HG02642 (cell line): ENCODE data around the gene UNK.
"Not testable (repeated sequence)": the region's sequence is repeated elsewhere in the genome, so short reads cannot be mapped to it uniquely, and the experiment has no call there.

Experiments
- ATAC-seq: cut with Tn5 transposase; IDR thresholded peaks from one replicate; pipeline ENCODE4 v1.9.1; 2021; ENCODE audit warnings: mild to moderate bottlenecking; ENCODE audit not compliant: unreplicated experiment, poor library complexity

Gene UNK

GRCh38 chr17:75773121-75773807, 11.3 kb upstream of the UNK start:
- no peak for ATAC-seq

- no peak for ATAC-seq
These were observed 10.7 kb upstream of the UNK start for GRCh38 chr17:75773808-75774470.

- no peak for ATAC-seq
These were observed 10.1 kb upstream of the UNK start for GRCh38 chr17:75774471-75774990.

GRCh38 chr17:75774991-75775668, 9.5 kb upstream of the UNK start:
- no peak for ATAC-seq

- ATAC-seq: no peak
These were observed 8.0 kb upstream of the UNK start for GRCh38 chr17:75776386-75777295.

GRCh38 chr17:75777296-75777922, 7.2 kb upstream of the UNK start:
- ATAC-seq: no peak

DNA sequence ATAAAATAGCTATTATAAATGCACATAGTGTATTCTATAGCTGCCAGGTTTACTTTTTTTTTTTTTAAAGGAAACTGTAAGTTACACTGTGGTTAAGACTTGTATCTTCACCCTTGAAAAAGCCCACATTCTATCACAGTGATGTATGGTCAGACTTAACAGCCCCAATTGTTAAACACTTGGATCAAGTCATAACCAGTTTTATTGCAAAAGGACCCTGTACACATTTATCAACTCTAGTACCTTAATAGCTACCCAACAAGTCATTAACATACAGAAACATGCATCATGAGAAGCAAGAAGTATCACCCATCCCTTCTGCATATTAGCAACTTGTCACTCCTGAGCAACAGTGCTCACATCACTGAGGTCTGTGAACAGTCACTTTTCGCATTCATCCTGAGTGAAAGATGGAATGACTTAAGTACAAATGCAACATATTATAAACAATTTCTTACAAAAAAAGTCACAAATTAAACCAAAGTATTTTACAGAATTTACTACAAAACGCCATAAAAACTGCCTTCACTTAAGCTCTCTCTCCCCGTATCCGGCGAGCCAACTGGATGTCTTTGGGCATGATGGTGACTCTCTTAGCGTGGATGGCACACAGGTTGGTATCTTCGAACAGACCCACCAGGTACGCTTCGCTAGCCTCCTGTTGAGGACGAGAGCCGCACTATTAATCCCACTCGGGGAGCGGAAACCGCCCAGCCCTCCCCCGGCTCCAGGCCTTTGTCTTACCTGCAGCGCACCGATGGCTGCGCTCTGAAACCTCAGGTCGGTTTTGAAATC, 6.3 kb upstream of the UNK start:
- ATAC-seq: not testable (repeated sequence)

- ATAC-seq: peak; percentile 13
These were observed 5.8 kb upstream of the UNK start for GRCh38 chr17:75778861-75779249.

GRCh38 chr17:75779250-75779986, 5.2 kb upstream of the UNK start:
- ATAC-seq: peak; percentile 68

DNA sequence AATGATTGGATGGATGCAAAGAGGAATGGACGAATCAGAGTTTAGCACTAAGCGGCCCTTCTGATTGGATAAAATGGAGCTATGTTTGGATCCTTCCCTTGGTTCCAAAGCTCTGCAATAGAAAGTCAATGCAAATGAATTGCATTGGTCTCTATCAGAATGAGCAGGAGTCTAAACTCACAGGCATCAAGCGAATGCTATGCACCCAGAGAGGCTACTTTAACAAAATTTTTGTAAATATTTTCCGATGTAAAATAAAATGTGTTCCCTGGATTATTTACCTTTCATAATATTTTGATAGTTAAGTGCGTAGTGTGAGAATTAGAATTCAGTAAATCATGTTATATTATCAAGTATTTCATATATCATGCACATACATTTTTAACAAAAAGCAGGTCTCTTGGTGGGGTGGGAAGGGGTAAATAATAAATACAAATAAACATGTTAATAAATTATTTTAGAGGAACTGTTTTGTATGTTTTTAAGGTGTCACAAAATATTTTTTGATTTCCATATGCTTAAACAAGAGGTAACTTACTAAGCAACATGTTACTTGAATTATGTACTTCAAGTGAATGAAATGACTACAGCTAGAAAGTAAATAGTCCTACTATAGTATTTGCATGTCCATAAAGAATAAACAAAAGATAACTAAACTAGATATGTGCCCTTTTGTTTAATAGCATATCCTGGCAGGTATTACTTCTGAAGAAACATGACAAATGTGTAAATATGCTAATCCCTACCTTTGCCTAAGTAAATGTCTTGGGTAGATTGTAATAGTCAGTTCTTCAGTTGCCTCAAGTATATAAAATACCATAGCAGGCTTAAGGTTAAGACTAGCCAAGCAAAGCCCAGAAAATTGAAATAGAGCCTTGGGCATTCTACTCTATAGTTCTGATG, 4.4 kb upstream of the UNK start:
- no peak for ATAC-seq

DNA sequence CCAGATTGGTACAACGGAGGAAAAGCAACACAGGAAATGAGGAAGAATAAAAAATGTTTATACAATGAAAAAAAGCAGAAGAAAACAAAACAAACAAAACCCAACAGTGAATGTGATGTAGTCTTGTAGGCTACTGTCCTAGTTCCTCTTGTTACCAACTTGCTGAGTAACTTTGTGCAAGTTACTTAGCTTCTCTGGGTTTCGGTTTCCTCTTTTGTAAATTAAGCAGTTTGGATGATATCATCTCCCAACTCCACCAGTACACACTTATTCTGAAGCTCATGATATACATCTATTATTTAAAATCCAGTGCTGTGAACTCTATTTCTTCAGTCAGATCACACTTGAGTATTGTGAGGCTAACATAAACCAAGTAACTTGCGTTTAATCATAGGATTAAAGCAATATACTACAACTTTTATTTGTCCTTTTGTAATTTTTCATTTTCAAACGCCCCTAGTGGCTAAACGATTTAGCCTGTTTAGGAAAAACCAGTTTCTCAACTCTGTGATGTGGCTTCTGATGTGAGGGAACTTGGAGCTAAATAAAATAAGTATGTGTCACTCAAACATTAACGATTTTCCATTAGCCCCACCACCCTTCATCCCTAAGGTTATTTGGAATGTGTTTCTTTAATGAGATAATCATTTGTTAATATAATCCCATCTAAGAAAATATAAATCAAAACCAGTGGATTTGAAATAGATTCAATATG, 1.4 kb upstream of the UNK start:
- ATAC-seq: no peak

- peak; percentile 0 for ATAC-seq
These were observed 668 bp upstream of the UNK start for GRCh38 chr17:75783803-75784472.

DNA sequence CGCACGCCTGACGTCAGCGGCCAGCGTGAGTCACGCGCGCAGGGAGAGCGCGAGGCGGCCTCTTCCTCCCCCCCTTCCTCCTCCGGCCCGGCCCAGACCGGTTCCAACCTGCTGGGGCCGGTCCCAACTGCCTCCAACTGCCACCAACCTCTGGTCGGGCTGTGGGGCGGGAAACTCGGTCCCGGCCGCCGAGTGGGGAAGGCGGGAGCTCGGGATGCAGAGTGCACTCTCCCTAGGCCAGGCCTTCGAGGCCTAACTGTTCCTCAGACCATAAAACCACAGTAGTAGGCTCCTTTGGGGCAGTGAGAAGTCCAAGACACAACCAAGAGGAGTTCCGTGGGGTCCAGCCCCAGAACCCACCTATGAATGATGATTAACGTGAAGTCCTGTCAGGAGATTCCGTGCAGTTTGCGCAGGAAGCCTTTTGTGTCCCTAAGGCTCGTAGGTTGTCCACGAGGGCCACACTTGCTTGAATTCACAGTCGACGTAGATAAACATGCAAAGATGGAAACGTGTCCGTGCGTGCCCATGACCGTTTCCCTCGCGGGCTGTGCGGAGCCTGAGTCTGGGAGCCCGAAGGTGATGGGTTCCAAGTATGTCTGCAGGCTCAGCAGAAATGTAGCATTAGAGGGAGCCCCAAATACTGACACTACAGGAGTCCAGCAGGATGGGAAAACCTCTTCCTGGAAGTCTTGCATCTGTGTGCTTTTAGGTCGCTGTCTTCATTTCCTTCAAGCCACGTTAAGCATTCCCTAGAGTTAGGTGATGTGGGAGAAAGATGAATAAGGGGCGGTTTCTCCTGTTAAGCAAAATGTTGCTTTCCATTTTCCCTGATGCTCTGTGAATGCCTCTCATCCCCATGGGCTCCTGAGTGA, 647 bp downstream of the UNK start:
- ATAC-seq: peak; percentile 72

DNA sequence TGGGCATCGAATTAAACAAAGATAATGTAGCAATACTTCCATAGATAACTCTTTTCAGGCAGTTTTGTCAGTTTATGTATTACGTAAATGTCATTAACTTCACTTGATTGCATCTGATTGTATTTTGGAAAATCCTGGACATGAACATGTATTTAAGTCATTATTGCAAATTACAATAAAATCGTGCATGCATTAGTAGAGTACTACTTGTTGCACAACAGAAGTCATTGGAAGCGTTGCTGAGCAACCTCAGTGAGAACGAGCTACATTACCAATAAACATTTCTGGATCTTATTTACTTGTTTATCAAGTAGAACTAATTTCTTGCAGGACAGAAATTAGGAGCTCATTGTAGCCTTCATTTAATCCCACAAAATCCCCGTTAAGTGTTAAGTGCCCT, 6.6 kb downstream of the UNK start:
- ATAC-seq: no peak

GRCh38 chr17:75793460-75793859, 8.9 kb downstream of the UNK start:
- ATAC-seq: no peak
